GM18507 (cell line): Measurements from ENCODE around the gene ITGA5.

Source experiments
- DNase-seq: peaks from one replicate; pipeline ENCODE4 v3.0.0; 2011; ENCODE audit warnings: low read depth; ENCODE audit not compliant: insufficient read length; ENCODE audit errors: extremely low spot score
- FAIRE-seq: peaks from 2 replicates; lab custom pipeline; 2011; peaks lifted over from hg19 to GRCh38; lab: Jason Lieb, UNC

ITGA5 gene

GRCh38 chr12:54413284-54414190, 5.5 kb downstream of the ITGA5 start:
- FAIRE-seq, result no peak
- DNase-seq, result no peak

GRCh38 chr12:54412786-54413185, 6.3 kb downstream of the ITGA5 start:
- no peak for DNase-seq
- no peak for FAIRE-seq

- DNase-seq (no peak), FAIRE-seq (no peak)
Measured at GRCh38 chr12:54412348-54412747, 6.7 kb downstream of the ITGA5 start.

- DNase-seq (no peak), FAIRE-seq (no peak)
Measured at GRCh38 chr12:54411391-54412241, 7.5 kb downstream of the ITGA5 start.

- no peak for DNase-seq
- FAIRE-seq, result no peak
Measured at GRCh38 chr12:54409267-54409666, 9.8 kb downstream of the ITGA5 start.

GRCh38 chr12:54407183-54407905, 11.7 kb downstream of the ITGA5 start:
- no peak for FAIRE-seq

GRCh38 chr12:54405573-54405972, 13.5 kb downstream of the ITGA5 start:
- FAIRE-seq, result no peak

More at GRCh38 chr12:54407183-54407905, 11.7 kb downstream of the ITGA5 start:
- no peak for DNase-seq

GRCh38 chr12:54405106-54405505, 14.0 kb downstream of the ITGA5 start:
- FAIRE-seq, result no peak
- no peak for DNase-seq

More at GRCh38 chr12:54405573-54405972, 13.5 kb downstream of the ITGA5 start:
- no peak for DNase-seq

GRCh38 chr12:54404061-54405004, 14.7 kb downstream of the ITGA5 start:
- FAIRE-seq (peak; percentile 75), DNase-seq (no peak)

- no peak for FAIRE-seq
- no peak for DNase-seq
Measured at GRCh38 chr12:54401119-54401518, 17.9 kb downstream of the ITGA5 start.

- DNase-seq, result peak; percentile 75
- FAIRE-seq, result peak; percentile 89
Measured at GRCh38 chr12:54398995-54399793, 19.9 kb downstream of the ITGA5 start.

GRCh38 chr12:54398218-54398617, 20.8 kb downstream of the ITGA5 start:
- FAIRE-seq (no peak), DNase-seq (no peak)

- FAIRE-seq (no peak), DNase-seq (no peak)
Measured at GRCh38 chr12:54397157-54397556, 21.9 kb downstream of the ITGA5 start.

GRCh38 chr12:54395545-54395944, 23.5 kb downstream of the ITGA5 start:
- FAIRE-seq (no peak), DNase-seq (no peak)

GRCh38 chr12:54394986-54395385, 24.1 kb downstream of the ITGA5 start:
- DNase-seq (no peak), FAIRE-seq (no peak)

GRCh38 chr12:54394281-54394719, 24.8 kb downstream of the ITGA5 start:
- no peak for DNase-seq
- FAIRE-seq, result peak; percentile 29

- FAIRE-seq (no peak), DNase-seq (no peak)
Measured at GRCh38 chr12:54393743-54394142, 25.3 kb downstream of the ITGA5 start.

GRCh38 chr12:54393207-54393609, 25.9 kb downstream of the ITGA5 start:
- no peak for FAIRE-seq

More at GRCh38 chr12:54393207-54393609, 25.9 kb downstream of the ITGA5 start:
- no peak for DNase-seq
